SIG-M5 (cell line): ENCODE measurements around the gene IRAK1BP1.
"Not testable (repeated sequence)": the region's sequence is repeated elsewhere in the genome, so short reads cannot be mapped to it uniquely, and the experiment has no call there.

ENCODE experiments used
- DNase-seq: peaks from one replicate; lab custom pipeline; 2025; lab: John Stamatoyannopoulos, UW

The IRAK1BP1 gene, protein sequence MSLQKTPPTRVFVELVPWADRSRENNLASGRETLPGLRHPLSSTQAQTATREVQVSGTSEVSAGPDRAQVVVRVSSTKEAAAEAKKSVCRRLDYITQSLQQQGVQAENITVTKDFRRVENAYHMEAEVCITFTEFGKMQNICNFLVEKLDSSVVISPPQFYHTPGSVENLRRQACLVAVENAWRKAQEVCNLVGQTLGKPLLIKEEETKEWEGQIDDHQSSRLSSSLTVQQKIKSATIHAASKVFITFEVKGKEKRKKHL

DNA sequence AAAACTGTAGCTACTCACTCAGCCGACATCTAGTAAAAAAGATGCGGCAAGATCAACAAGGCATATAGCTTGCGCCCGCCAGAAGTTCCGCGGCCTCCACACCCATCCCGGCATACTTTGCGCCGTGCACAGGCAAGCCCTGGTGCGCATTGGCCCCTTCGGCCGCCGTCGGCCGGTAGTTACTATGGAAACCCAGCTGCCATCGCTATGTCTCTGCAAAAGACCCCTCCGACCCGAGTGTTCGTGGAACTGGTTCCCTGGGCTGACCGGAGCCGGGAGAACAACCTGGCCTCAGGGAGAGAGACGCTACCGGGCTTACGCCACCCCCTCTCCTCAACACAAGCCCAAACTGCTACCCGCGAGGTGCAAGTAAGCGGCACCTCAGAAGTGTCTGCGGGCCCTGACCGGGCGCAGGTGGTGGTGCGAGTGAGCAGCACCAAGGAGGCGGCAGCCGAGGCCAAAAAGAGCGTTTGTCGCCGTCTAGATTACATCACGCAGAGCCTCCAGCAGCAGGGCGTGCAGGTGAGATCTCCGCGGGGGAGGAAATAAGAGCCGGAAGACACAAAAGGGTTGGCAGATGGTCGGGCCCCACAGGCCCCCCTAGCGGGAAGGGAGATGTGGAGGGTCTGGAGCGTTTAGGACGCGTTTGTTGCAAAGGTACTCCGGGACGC is at the start of gene IRAK1BP1:
Gene IRAK1BP1 (plus strand): TSS at position 182 of the 671 bp plus-strand sequence. CDS start 26 bp downstream, at position 208.
- peak; percentile 3 for DNase-seq

DNA sequence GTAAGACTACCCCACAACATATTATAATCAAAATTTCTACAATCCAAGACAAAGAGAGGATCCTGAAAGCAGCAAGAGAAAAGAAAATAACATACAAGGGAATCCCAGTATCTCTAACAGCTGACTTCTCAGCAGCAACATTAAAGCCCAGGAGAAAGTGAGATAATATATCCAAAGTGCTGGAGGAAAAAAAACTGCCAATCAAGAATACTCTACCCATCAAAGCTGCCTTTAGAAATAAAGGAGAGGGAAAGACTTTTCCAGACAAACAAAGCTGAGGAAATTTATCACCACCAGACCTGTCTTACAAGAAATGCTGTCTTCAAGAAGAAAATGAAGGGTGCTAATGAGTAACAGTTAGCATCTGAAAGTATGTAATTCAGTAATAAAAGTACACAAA is 43.3 kb upstream of the IRAK1BP1 start:
- no peak for DNase-seq

DNA sequence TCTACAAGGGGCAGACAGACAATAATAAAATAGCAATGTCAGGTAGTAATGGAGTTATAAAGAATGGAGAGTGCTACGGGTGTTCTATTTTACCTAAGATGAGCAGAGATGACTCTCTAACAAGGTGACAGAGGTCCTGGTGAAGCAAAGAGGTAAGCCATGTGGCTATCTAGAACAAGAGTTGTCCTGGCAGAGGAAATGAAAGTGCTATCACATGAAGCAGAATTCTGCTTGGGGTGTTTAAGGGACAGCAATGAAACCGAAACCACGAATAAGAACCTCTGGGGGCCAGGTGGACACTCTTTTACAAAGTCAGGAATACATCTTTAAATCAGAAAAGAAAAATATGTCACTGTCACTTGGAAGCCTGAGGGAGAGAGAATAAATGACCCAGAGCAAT is 37.9 kb upstream of the IRAK1BP1 start:
- DNase-seq: no peak

DNA sequence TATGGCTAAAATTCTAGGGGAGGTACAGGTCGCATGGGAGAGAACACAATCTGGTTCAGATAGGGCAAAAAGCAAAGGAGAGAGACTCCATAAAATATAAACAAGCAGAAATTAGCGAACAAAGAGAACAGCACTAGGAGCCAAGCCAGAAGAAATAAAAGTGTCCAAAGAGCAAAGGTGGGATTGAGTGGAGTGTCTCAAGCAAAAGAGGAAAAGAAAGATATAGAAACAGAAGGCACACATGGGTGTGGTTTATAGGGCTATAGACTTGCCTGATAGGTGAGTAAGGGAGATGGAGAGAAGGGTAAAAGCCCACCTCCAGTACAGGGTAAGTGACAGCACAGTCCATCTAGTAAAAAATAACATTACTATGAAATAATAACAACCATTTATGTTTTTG is 36.5 kb upstream of the IRAK1BP1 start:
- no peak for DNase-seq

DNA sequence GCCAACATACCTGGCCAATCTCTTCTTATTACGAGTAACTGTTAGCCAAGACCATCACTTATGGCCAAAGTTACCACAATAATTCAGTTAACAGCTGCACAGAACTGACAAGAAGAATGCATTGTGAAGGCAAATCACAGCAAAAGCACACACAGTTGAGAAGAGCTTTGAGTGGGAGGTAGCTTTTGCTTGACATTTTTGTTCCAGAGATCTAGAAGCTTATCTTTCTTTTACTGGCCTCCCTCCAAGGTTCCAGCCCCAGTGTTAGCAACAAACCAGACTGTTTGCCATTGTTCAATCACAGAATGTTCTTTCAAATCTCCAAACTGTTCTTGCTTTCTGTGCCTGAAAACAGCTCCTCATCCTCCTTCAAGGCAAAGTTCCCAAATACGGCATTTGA is 35.9 kb upstream of the IRAK1BP1 start:
- no peak for DNase-seq

DNA sequence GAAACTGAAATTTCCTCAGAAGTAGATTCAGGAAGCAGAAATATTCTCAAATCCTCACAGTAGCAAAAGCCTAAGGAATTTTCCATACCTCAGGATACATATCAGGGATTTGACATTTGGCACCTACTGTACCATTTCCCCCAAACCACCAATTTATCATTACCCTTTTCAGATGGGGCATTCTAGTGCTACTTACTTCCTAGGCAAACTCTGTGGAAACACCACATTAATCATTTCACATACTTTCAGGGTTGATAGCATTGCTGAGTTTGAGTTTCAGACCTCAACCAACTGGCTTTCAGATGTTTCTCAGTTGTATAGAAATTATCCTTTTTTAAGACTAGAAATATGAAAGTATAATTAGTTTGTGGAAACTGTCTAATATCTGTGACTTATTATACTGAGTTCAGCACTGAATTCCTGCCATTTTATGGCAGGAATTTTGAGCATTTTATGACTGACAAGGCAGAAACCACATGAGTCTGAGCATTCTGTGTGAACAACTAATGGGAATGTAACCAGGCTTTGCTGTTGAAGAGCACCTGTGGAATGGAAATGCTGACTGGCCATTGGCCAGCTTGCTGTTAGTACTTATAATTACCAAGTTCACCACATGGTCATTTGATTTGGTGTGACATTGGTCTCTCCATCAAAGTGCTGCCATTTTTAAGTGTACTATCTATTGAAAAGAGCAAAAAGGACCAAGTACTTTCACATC is 35.1 kb upstream of the IRAK1BP1 start:
- DNase-seq: no peak

DNA sequence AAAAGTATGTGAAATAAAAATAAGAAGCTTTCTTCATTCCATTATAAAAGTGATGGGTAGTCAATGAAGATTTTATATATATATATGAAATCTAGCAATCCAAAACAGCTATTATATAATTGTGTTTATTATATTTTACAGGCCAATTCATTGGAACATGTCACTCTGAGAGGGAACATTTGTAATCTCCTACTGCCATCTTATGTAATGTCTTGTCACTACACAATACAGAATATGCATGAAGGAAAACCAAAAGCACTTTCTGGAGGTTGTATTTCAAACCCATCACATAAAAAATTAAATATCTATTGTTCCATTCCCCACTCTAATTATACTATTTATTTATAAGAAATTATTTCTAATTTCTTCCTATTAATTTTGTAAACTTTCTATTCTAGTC is 31.5 kb upstream of the IRAK1BP1 start:
- no peak for DNase-seq

DNA sequence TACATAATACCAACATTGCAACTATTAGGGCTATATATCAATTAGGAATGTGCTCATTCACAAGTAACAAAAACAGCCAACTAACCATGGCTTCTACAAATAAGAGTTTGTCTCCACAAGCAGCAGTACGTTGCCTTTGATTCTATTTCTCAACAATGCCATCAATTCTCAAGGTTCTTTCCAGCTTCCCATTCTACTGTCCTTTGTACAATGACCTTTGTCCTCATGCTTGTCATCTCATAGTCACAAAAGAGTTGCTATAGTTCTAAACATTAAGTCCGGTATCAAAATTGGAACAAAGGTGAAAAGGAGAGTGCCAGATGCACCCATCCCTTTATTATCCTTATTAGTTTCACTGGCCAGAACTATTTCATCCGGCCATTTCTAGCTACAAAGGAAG is 30.8 kb upstream of the IRAK1BP1 start:
- DNase-seq: no peak

DNA sequence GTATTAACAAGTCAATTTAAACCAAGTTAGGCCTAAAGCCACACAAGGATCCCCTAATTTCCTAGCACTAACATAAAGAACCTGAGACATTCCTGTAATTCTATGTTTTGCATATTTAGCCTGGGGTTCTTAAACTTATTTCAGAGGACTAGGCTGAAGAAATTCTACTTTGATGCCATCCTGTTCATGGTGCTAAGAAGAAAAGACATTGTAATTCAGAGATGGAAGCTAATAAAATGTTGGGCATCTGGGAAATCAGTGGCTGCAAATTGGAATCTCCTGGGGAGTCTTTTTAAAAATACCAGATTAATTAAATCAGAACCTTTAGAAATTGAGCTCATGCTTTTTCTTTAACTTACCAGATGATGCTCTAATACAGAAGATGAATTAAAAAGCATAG is 26.2 kb upstream of the IRAK1BP1 start:
- no peak for DNase-seq

DNA sequence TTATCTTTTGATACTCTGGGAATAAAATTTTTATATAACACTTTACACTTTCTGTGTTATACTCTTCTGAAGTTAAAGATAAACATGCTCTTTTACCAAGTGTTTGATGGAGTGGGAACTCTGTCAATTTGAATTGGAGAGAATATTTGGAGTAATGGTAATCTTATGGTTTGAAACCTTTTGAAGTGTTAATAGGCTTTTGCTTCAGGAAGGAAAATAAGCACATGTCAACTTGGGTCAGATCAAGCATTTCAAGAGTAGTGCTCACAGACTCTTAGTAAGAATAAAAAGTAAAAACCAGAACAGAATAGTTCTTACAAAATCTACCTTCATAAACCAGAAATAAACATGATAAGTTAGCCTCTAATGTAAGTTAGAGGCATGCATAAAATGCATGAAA is 24.4 kb upstream of the IRAK1BP1 start:
- DNase-seq: no peak

DNA sequence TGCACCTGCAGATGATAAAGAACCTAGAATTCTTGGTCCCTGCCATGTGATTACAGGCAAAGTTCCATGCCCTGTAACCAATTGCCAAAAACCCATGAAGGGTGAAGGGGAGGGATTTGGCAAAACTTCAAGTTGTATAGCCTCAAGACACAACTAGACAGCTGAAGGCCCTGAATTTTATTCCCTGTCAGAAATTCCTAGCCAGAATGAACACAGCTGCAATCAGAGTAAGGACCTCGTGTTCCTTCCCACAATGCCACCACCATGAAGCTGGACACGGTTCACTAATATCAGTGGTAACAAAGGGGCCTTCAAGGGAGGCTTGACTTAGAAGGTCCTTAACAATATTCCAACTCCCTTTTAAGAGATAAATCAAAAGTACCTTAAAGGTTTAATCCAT is 22.5 kb upstream of the IRAK1BP1 start:
- no peak for DNase-seq

DNA sequence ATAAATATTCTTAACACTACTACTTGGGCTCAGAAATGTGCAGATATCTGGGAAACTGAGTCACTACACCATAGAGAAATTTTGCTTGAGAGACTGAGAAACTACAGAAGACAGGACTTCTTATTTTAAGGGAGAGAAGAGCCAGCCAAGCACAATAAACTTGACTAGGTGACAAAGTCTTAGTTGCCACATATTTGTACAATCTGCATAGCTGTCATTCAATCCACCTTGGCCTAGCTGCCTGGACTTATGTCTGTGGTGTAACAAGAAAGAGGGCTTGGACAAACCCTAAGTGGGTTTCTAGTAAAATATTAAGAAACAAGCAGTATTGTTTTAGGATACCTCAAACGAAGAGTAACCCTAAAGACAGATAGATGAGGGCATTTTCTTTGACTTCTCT is 21.8 kb upstream of the IRAK1BP1 start:
- no peak for DNase-seq

DNA sequence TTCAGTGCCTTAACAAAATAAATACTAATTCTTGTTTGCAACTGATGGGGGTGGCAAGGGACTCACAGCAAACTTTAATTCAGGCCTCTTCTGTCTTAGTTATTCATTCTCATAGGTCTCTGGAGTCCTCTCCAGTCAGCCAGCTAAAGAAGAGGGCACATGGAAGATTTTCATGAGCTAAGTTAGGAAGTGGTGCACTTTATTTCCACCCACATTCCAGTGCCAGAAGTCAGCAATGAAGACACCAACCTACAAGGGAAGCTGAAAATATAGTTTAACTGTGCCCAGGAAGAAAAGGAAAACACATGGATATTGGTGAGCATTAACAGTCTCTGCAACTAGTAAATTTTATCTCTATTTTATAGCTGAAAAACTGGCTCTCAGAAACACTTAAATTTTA is 16.7 kb upstream of the IRAK1BP1 start:
- no peak for DNase-seq

DNA sequence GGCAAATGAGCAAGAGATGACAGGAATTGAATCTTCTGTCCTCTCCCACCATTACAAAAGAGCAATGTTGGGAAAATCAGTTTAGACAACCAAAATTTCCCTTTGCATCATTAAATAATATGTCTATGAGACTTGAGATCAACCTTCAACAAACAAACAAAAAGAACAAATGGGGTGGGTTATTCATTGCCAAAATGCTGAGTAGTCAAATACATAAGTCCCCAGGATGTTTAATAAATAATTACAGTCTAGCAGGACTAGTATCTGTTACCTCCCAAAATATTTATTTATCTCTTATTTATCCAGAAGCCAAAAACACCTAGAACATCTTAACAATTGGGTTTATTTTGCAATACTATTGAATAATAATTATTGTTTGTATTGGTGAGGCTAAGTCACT is 16.2 kb upstream of the IRAK1BP1 start:
- DNase-seq: no peak

DNA sequence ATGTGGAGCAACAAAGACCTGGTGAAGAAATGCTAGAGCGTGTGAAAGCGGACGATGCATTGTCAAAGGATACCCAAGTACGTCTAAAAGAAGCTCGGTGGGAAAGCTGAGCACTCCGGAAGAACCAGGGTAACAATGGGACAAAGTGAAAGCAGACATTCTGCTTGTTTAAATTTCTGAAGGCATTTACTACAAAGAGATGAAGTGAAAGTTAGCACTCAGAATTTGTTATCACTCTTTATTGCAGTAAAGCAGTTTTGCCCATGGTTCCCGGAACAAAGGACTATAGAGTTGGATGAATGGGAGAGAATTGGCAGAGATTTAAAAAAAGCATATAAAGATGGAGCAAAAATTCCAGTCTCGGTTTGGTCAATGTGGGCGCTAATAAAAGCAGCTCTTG is 12.8 kb upstream of the IRAK1BP1 start:
- no peak for DNase-seq

DNA sequence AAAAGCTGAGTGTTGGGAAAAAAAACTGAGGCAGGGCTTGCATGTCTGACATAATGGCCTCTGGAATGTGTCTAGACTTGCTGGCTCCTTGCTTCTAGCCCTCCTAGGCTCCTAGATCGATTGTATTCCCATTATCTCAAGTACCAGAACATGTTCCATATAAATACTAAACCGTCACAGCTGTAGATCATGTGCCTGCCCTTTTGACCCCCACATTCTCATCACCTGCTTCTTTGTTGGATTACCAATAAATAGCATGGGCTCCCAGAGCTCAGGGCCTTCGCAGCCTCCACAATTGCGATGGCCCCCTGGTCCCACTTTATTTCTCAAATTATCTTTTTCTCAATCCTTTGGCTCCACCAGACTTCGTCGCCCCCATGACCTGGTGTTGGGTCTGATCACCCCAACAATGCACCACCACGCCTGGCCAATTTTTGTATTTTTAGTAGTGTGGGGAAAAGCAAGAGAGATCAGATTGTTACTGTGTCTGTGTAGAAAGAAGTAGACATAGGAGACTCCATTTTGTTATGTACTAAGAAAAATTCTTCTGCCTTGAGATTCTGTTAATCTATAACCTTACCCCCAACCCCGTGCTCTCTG is 8.9 kb upstream of the IRAK1BP1 start:
- DNase-seq: not testable (repeated sequence)

DNA sequence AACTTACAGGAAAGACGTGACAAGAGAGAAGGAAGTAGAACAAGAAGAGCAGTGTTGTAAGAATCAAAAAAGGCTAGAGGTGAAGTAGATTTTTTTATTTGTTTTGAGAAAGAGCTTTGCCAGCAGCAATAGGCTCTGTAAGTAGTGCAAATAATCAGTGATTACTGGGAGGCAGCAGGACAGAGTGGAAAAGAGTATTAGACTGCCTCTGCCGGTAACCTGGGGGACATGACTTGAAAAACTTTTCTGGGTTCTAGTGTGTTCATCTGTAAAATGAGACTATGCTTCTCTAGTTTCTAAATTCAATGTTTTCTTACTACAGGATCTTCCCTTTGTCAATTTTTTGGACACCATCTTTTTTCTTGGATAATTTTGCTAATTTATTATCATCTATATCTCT is 5.8 kb upstream of the IRAK1BP1 start:
- no peak for DNase-seq

DNA sequence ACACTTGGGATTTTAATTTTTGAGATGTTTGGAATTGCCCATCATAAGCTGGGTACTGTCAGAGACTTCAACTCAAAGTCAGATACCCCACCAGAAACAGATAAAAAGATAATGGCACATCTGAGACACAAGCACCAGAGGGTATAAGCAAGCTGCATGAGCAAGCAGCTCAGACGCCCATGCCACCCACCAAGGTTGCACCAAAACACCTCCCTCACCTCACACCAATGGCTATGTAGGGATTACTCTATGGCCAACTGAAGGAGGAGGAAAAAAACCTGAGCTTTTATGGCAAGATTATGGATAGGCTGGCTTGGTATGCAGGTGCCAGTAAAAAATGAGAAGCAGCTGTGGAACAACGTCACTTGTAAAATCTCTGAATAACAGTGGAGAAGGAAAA is 3.8 kb upstream of the IRAK1BP1 start:
- no peak for DNase-seq

DNA sequence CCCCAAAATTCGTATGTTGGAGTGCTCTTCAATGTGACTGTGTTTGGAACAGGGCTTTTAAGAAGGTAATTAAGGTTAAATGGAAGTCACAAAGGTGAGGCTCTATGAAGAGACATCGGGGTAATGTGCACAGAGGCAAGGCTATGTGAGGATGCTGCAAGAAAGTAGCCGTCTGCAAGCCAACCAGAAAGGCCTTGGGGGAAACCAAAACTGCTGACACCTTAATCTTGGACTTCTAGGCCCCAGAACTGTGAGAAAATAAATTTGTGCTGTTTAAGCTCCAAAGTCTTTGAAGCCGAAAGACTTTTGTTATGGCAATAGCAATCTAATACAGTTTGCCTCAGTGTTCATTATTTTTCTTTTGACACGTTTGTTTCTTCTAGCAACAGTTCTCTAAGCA is 2.4 kb upstream of the IRAK1BP1 start:
- no peak for DNase-seq

DNA sequence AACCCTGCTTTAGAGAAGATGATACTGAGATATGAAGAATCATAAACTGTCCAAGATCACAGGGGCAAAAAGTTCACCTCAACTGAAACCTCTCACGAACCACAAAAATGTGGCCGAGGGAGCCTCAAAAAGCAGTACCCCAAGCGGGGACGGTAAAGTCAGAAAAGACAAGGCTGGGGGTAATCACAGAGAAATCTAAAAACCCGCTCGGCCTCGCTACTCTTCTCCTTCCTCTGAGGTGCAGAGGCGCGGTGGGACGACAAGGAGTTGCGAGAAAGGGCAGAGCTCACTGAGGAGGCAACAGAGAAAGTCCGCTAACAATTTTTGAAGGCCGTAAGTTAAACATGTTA is 356 bp upstream of the IRAK1BP1 start:
- DNase-seq: no peak

DNA sequence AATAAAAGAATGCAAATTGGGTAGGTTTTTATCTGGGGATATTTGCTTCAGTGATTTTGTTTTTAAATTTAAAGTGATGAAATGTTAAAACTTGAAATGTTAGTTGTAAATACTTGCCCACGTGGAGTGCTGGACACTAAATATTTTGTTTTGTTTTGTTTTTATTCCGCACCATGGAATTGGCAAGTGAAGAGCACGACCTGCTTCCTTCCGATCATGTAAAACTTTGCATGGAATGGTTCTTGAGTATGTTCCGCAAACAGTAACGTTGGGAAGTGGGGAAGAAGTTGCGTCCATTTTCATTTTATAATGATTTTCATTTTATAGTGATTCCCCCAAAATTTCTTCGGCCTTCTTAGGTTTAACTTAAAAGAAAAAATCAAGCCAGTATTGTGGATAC is 765 bp downstream of the IRAK1BP1 start:
- DNase-seq: no peak

DNA sequence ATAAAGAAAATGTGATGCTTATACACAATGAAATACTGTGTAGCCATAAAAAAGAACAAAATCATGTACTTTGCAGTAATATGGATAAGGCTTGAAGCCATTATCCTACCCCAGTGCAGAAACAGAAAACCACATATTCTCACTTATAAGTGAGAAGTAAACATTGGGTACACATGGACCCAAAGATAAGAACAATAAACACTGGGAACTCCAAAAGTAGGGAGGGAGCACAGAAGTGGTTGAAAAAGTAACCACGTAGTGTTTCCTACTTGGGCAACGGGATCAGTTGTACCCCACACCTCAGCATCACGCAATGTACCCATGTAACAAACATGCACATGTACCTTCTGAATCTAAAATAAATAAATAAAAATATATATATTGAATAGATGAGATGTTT is 8.2 kb downstream of the IRAK1BP1 start:
- DNase-seq: no peak

DNA sequence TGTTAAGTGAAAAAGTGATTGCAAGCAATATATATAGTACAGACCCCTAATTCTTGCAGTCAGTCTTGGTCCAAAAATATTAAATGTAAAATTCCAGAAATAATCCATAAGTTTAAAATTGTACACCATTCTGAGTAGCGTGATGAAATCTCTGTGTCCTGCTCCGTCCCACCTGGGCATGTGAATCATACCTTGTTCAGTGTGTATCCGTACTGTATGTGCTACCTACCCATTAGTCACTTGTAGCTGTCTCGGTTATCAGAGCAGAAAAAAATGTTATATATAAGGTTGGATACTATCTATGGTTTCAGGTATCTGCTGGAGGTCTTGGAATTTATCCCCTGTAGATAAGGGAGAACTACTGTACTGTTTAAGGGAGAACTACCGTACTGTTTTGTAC is 16.3 kb downstream of the IRAK1BP1 start:
- DNase-seq: no peak
